Nephron (organoid): ENCODE measurements around the gene VIT.

Experiments used
- H3K27ac Mint-ChIP-seq, 3 experiments: 2 replicates each; pipeline ENCODE4 v1.8.0; 2020; ENCODE audit warnings: mixed read lengths in 3 of 3, mild to moderate bottlenecking in 2 of 3, moderate library complexity in 1 of 3
- H3K27me3 Mint-ChIP-seq: 2 replicates; pipeline ENCODE4 v1.8.0; 2021; ENCODE audit warnings: low read depth, mild to moderate bottlenecking, moderate library complexity, mixed read lengths
- H3K36me3 Mint-ChIP-seq: 2 replicates; pipeline ENCODE4 v1.8.0; 2020; ENCODE audit warnings: low read depth, mixed read lengths
- H3K4me1 Mint-ChIP-seq: 2 replicates; pipeline ENCODE4 v1.8.0; 2020; ENCODE audit warnings: mixed read lengths
- H3K4me3 Mint-ChIP-seq, 3 experiments: 2 replicates each; pipeline ENCODE4 v1.8.0; 2020; ENCODE audit warnings: mild to moderate bottlenecking in 3 of 3, mixed read lengths in 3 of 3, moderate library complexity in 2 of 3
- H3K9me3 Mint-ChIP-seq: 2 replicates; pipeline ENCODE4 v1.8.0; 2020; ENCODE audit warnings: mixed read lengths
- TF ChIP-seq, protein P1 (sequence below), 3 experiments: fragments of 200-600 bp; sonication (generic); IDR thresholded peaks; one replicate each; pipeline ENCODE4 v1.5.0; 2021; ENCODE audit warnings: antibody characterized with exemption in 3 of 3; ENCODE audit not compliant: unreplicated experiment in 3 of 3

Gene VIT

DNA sequence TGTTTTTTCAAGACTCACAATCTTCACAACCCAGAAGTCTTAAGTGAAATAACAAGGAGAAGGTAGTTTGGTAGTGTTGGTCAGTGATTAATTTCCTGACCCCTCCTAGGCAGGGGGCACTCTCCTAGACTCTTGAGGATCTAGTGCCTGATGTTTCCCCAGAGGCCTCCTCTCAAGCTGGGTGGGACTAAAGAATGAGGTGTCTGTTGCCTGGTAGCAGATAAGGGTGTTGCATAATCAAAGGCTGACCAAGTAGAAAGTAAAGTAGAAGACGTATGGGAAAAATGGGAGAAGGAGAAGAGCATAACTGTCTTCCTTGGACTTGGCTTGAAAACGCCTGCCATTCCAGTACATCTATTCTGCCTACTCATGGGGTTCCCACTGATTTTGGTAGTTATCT lies 37.8 kb downstream of the VIT start:
- Mint-ChIP-seq H3K27me3 (peaks cover 6% of the 10 kb centered on the region), H3K27ac (no peak overlapping the region), H3K4me3 (no peak overlapping the region), H3K36me3 (no peaks in the 10 kb centered on the region), H3K9me3 (no peaks in the 10 kb centered on the region), H3K4me1 (peaks cover 13% of the 10 kb centered on the region)
- TF ChIP-seq, protein P1, sequence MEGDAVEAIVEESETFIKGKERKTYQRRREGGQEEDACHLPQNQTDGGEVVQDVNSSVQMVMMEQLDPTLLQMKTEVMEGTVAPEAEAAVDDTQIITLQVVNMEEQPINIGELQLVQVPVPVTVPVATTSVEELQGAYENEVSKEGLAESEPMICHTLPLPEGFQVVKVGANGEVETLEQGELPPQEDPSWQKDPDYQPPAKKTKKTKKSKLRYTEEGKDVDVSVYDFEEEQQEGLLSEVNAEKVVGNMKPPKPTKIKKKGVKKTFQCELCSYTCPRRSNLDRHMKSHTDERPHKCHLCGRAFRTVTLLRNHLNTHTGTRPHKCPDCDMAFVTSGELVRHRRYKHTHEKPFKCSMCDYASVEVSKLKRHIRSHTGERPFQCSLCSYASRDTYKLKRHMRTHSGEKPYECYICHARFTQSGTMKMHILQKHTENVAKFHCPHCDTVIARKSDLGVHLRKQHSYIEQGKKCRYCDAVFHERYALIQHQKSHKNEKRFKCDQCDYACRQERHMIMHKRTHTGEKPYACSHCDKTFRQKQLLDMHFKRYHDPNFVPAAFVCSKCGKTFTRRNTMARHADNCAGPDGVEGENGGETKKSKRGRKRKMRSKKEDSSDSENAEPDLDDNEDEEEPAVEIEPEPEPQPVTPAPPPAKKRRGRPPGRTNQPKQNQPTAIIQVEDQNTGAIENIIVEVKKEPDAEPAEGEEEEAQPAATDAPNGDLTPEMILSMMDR (IDR thresholded peaks at IDR 0.05; ENCODE audit: unreplicated experiment in 3 of 3): no peak

DNA sequence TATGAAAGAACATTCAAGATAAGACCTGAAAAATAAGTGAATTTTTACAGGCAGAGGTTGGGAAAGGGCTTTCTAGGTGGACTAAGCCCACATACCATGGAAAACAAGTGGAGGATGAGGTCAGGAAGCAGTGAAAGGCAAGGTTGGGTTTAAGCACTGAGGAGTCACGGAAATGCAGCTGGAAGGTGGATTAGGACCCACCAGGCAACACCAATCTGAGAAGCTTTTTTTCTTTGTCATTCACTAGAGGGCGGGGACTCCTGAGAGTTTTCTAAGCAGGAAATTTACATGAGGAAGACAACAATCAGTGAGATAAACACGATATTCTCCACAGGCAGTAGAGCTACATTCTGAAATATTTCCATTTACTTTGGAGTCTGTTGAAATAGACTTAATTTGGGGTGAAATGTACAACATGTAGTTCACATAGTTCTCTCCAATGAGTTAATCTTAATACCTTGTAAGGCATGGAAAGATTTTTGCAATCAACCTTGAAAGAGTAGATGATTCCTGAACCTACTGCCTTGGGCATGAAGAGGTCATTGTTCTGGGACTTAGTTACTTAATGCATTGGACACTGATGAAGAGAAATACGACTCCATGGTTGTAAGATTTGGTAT lies 40.7 kb downstream of the VIT start:
- Mint-ChIP-seq H3K9me3 (no peaks in the 10 kb centered on the region), H3K4me1 (peaks cover 6% of the 10 kb centered on the region), H3K27me3 (peaks cover 13% of the 10 kb centered on the region), H3K27ac (no peak overlapping the region), H3K4me3 (no peak overlapping the region), H3K36me3 (no peaks in the 10 kb centered on the region)
- TF ChIP-seq, protein P1 (IDR thresholded peaks at IDR 0.05; ENCODE audit: unreplicated experiment in 3 of 3): no peak

DNA sequence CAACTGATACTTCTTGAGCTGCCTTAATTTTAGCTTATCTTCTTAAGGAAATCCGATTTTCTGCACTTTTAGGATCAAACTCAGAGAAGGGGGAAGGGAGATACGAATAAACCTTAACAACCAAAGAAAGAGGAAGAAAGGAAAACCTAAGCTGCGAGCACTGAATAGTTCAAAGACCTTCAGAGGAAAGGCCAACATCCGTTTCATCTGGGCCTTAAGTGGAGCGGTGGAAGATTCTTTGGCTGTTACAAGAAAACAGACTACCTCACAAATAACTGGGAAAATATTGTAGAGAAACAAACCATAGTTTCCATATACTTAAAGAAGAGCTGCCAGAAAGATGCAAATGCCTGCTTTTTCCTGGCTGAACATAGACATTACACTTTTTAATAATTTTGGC lies 43.6 kb downstream of the VIT start:
- Mint-ChIP-seq H3K27me3 (peaks cover 10% of the 10 kb centered on the region), H3K27ac (no peak overlapping the region), H3K4me1 (no peaks in the 10 kb centered on the region), H3K4me3 (no peak overlapping the region), H3K36me3 (no peaks in the 10 kb centered on the region), H3K9me3 (peaks cover 11% of the 10 kb centered on the region)
- TF ChIP-seq, protein P1 (IDR thresholded peaks at IDR 0.05; ENCODE audit: unreplicated experiment in 3 of 3): no peak

DNA sequence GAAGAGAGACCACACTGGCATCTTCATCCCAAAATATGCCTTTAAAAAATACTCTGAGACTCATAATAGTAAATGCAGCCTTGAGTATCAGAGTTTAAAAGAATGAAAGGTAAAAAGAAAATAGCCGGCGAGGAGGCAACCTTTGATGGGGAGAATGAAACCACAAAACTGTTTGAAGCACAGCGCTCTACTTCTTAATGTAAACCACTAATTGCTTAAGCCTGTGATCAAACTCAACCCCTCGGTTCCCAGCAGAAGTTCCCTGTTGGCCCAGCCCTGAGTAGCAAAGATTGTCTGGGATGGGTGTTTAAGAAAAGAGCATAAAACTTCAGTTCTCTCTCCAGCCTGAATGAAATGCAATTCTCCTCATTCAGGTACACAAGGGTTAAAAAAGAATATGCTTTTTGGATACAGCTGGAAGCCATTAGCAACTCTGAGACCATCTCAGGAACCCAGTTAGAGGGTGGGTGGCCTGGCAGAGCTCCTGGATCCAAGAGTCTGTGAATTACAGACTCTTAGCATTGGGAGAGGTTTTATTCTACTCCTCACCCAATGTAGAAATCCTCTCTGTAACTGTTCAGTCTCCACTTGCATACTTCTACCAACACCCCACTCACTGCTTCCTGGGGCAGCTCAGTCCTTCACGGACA lies 44.8 kb downstream of the VIT start:
- Mint-ChIP-seq H3K27ac (no peak overlapping the region), H3K27me3 (peaks cover 10% of the 10 kb centered on the region), H3K4me3 (no peak overlapping the region), H3K4me1 (no peaks in the 10 kb centered on the region), H3K9me3 (peaks cover 11% of the 10 kb centered on the region), H3K36me3 (no peaks in the 10 kb centered on the region)
- TF ChIP-seq, protein P1 (IDR thresholded peaks at IDR 0.05; ENCODE audit: unreplicated experiment in 3 of 3): no peak

DNA sequence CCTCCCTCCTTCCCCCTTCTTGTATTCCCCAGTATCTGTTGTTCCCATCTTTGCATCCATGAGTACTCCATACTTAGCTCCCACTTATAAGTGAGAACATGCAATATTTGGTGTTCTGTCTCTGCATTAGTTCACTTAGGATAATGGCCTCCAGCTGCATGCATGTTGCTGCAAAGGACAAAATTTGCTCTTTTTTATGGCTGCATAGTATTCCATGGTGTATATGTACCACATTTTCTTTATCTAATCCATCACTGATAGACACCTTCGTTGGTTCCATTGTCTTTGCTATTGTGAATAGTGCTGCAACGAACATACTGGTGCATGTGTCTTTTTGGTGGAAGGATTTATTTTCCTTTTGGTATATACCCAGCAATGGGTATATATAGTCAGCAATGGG lies 47.4 kb downstream of the VIT start:
- Mint-ChIP-seq H3K36me3 (no peaks in the 10 kb centered on the region), H3K4me1 (no peaks in the 10 kb centered on the region), H3K27me3 (peaks cover 14% of the 10 kb centered on the region), H3K4me3 (no peak overlapping the region), H3K9me3 (peaks cover 11% of the 10 kb centered on the region), H3K27ac (no peak overlapping the region)
- TF ChIP-seq, protein P1 (IDR thresholded peaks at IDR 0.05; ENCODE audit: unreplicated experiment in 3 of 3): no peak

DNA sequence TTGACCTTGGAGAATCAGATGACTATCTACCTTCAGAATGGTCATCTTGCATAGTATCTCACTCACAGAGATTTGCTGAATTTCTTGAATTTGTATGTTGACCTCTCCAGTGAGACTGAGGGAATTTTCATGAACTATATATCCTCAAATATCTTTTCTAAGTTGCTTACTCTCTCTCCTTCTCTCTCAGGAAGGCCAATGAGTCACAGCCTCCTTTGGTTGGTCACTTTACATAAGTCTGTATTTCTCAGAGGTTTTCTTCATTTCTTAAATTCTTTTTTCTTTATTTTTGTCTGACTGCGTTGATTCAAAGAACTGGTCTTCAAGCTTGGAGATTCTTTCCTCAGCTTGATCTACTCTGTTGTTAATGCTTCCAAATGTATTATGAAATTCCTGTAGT lies 51.7 kb downstream of the VIT start:
- Mint-ChIP-seq H3K4me3 (no peak overlapping the region), H3K27ac (no peak overlapping the region), H3K9me3 (peaks cover 9% of the 10 kb centered on the region), H3K27me3 (peaks cover 11% of the 10 kb centered on the region), H3K36me3 (no peaks in the 10 kb centered on the region), H3K4me1 (no peaks in the 10 kb centered on the region)
- TF ChIP-seq, protein P1 (IDR thresholded peaks at IDR 0.05; ENCODE audit: unreplicated experiment in 3 of 3): no peak
